HepG2 (cell line): ENCODE data around the gene EFCAB14. TPM values are rescaled to one million over a fixed set of nuclear protein-coding genes. Genes with fewer than 3 reads are reported as not detected.

Experiments
- AGO2 ChIP-seq: fragments of 200-400 bp; formaldehyde crosslinking; optimal IDR thresholded peaks from 2 replicates; pipeline ENCODE3; 2017; ENCODE audit warnings: mild to moderate bottlenecking, low read depth, low read length, moderate library complexity
- ATF6 ChIP-seq: sonication (generic); formaldehyde crosslinking; conservative IDR thresholded peaks from 2 replicates; pipeline ENCODE4 v1.4.0; 2020; ENCODE audit warnings: missing genetic modification reagents
- ESRRA ChIP-seq: sonication (generic); formaldehyde crosslinking; IDR thresholded peaks from 2 replicates; pipeline ENCODE4 v1.5.1; 2020; ENCODE audit warnings: mild to moderate bottlenecking, low read depth, missing genetic modification reagents
- FOXK2 ChIP-seq: fragments of 450-650 bp; IDR thresholded peaks from 2 replicates; pipeline ENCODE4 v1.6.1; 2016
- HHEX ChIP-seq: IDR thresholded peaks from 2 replicates; pipeline ENCODE4 v1.6.1; 2016; ENCODE audit warnings: control low read depth
- HIVEP1 ChIP-seq: sonication (generic); formaldehyde crosslinking; IDR thresholded peaks from 2 replicates; pipeline ENCODE4 v1.4.0; 2020; ENCODE audit warnings: mild to moderate bottlenecking, missing genetic modification reagents
- HNF4A ChIP-seq: sonication (generic); formaldehyde crosslinking; IDR thresholded peaks from 2 replicates; pipeline ENCODE4 v1.4.0; 2020; ENCODE audit warnings: missing genetic modification reagents
- HOXA9 ChIP-seq: sonication (generic); formaldehyde crosslinking; IDR thresholded peaks from 2 replicates; pipeline ENCODE4 v1.8.1; 2022; ENCODE audit warnings: missing genetic modification reagents, mild to moderate bottlenecking, moderate library complexity, borderline replicate concordance
- LCORL ChIP-seq, 2 experiments: fragments of 450-650 bp in 1 of 2; sonication (generic) in 1 of 2; formaldehyde crosslinking in 1 of 2; IDR thresholded peaks; 2 replicates each; pipeline versions ENCODE4 v1.5.0 to v1.6.1; 2017 to 2020; ENCODE audit warnings: antibody characterized with exemption in 1 of 2, missing genetic modification reagents in 1 of 2
- RORA ChIP-seq: sonication (generic); formaldehyde crosslinking; IDR thresholded peaks from 2 replicates; pipeline ENCODE4 v1.5.0; 2020; ENCODE audit warnings: mild to moderate bottlenecking, missing genetic modification reagents, moderate library complexity
- USF2 ChIP-seq, 2 experiments: sonication (generic) in 1 of 2; formaldehyde crosslinking in 1 of 2; IDR thresholded peaks; 2 replicates each; pipeline versions ENCODE4 v1.5.1 to v1.6.1; 2011 to 2020; ENCODE audit warnings: borderline replicate concordance in 1 of 2, low read depth in 1 of 2, low read length in 1 of 2, mild to moderate bottlenecking in 1 of 2, missing genetic modification reagents in 1 of 2, moderate library complexity in 1 of 2
- ZNF33A ChIP-seq: sonication (generic); formaldehyde crosslinking; IDR thresholded peaks from 2 replicates; pipeline ENCODE4 v1.5.1; 2020; ENCODE audit warnings: missing genetic modification reagents, mild to moderate bottlenecking, moderate library complexity, borderline replicate concordance
- ZNF556 ChIP-seq: sonication (generic); formaldehyde crosslinking; IDR thresholded peaks from 2 replicates; pipeline ENCODE4 v1.4.0; 2020; ENCODE audit warnings: mild to moderate bottlenecking, missing genetic modification reagents, borderline replicate concordance
- ZSCAN9 ChIP-seq: IDR thresholded peaks from 2 replicates; pipeline ENCODE4 v1.6.1; 2016; ENCODE audit warnings: borderline replicate concordance
- polyA plus RNA-seq, 8 experiments: library from polyadenylated mRNA; depleted of rRNA in 3 of 8; stranded (reverse) in 7 of 8; unstranded in 1 of 8; fragments of >200 nt; fragmentation: Illumina TruSeq in 4 of 8; extraction: Trizol in 4 of 8; gene quantifications; 2 replicates each; pipeline versions ENCODE4 v1.2.1 to v1.2.3, GENCODE V29; 2011 to 2016; ENCODE audit warnings: low read depth in 4 of 8, missing spikeins in 1 of 8, mixed read lengths in 1 of 8; ENCODE audit not compliant: insufficient read depth in 1 of 8
- total RNA-seq, 5 experiments: library from RNA; depleted of rRNA; stranded (reverse); fragments of >200 nt; fragmentation: Illumina TruSeq; extraction: Trizol; gene quantifications; 2 replicates each; pipeline ENCODE4 v1.2.3, GENCODE V29; 2016; ENCODE audit warnings: low read depth in 1 of 5
- TF ChIP-seq, protein P1 (sequence below): IDR thresholded peaks from 2 replicates; pipeline ENCODE4 v1.6.1; 2016; ENCODE audit warnings: low read depth, missing genetic modification reagents, missing compliant biosample characterization
- TF ChIP-seq, protein P2 (sequence below): sonication (generic); formaldehyde crosslinking; IDR thresholded peaks from 2 replicates; pipeline ENCODE4 v1.4.0; 2020; ENCODE audit warnings: missing genetic modification reagents
- TF ChIP-seq, protein P3 (sequence below): IDR thresholded peaks from 2 replicates; pipeline ENCODE4 v1.6.1; 2016; ENCODE audit warnings: mild to moderate bottlenecking, missing biosample characterization, missing genetic modification reagents

Gene EFCAB14
- total and polyA plus RNA-seq, 2 of the 13 experiments (the other 11 are each of a cell fraction or from before 2014, with no cell fraction given), result 13.4 to 17.9 TPM

DNA sequence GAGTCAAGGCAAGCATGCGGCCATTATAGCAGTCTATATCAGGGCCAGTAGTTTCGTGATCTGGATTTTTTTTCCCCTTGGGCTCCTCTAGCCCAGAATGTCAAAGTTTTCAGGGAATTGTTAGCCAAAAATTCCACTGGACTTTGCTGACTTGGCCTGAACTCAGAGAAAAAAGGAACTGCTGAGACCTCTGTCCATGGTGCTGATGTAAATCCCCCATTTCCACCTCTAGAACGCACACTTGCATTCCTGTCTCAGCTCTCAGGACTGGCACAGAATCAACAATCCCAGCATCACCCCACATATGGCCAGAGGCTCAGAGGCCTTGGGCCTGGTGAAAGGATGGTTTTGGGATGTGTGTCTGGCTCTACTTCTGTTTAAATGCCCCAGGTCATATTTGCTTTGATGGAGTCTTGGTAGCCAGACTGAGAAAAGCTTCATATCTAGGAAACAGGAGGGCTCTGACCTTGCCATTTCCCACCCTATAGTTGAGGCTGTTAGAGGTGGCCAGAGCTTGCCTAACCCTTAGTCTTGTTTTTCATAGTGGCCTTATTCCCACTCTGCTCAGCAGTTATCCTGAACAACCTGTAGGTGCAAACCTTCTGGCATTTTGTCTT is 16.9 kb upstream of the EFCAB14 start (continued):
- TF ChIP-seq ATF6 (CRISPR knock-in tag) (peak; percentile 97; the same call in 1 of the 2 replicates), HHEX (CRISPR knock-in tag) (no peak), ZSCAN9 (CRISPR knock-in tag) (peak; percentile 99), HOXA9 (CRISPR knock-in tag) (no peak), HIVEP1 (CRISPR knock-in tag) (no peak), ZNF556 (no peak), ESRRA (no peak), RORA (no peak), ZNF33A (CRISPR knock-in tag) (no peak), AGO2 (no peak), FOXK2 (no peak), LCORL (IDR thresholded peaks at IDR 0.05) (no peak), LCORL (CRISPR knock-in tag; IDR thresholded peaks at IDR 0.05) (no peak), HNF4A (CRISPR knock-in tag) (no peak), USF2 (IDR thresholded peaks at IDR 0.05; ENCODE audit: low read depth, low read length) (no peak), USF2 (CRISPR knock-in tag; IDR thresholded peaks at IDR 0.05; ENCODE audit: borderline replicate concordance) (no peak)
- TF ChIP-seq, protein P1, sequence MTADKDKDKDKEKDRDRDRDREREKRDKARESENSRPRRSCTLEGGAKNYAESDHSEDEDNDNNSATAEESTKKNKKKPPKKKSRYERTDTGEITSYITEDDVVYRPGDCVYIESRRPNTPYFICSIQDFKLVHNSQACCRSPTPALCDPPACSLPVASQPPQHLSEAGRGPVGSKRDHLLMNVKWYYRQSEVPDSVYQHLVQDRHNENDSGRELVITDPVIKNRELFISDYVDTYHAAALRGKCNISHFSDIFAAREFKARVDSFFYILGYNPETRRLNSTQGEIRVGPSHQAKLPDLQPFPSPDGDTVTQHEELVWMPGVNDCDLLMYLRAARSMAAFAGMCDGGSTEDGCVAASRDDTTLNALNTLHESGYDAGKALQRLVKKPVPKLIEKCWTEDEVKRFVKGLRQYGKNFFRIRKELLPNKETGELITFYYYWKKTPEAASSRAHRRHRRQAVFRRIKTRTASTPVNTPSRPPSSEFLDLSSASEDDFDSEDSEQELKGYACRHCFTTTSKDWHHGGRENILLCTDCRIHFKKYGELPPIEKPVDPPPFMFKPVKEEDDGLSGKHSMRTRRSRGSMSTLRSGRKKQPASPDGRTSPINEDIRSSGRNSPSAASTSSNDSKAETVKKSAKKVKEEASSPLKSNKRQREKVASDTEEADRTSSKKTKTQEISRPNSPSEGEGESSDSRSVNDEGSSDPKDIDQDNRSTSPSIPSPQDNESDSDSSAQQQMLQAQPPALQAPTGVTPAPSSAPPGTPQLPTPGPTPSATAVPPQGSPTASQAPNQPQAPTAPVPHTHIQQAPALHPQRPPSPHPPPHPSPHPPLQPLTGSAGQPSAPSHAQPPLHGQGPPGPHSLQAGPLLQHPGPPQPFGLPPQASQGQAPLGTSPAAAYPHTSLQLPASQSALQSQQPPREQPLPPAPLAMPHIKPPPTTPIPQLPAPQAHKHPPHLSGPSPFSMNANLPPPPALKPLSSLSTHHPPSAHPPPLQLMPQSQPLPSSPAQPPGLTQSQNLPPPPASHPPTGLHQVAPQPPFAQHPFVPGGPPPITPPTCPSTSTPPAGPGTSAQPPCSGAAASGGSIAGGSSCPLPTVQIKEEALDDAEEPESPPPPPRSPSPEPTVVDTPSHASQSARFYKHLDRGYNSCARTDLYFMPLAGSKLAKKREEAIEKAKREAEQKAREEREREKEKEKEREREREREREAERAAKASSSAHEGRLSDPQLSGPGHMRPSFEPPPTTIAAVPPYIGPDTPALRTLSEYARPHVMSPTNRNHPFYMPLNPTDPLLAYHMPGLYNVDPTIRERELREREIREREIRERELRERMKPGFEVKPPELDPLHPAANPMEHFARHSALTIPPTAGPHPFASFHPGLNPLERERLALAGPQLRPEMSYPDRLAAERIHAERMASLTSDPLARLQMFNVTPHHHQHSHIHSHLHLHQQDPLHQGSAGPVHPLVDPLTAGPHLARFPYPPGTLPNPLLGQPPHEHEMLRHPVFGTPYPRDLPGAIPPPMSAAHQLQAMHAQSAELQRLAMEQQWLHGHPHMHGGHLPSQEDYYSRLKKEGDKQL (CRISPR knock-in tag), result no peak
- TF ChIP-seq, protein P2, sequence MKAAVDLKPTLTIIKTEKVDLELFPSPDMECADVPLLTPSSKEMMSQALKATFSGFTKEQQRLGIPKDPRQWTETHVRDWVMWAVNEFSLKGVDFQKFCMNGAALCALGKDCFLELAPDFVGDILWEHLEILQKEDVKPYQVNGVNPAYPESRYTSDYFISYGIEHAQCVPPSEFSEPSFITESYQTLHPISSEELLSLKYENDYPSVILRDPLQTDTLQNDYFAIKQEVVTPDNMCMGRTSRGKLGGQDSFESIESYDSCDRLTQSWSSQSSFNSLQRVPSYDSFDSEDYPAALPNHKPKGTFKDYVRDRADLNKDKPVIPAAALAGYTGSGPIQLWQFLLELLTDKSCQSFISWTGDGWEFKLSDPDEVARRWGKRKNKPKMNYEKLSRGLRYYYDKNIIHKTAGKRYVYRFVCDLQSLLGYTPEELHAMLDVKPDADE (CRISPR knock-in tag), result no peak
- TF ChIP-seq, protein P3, sequence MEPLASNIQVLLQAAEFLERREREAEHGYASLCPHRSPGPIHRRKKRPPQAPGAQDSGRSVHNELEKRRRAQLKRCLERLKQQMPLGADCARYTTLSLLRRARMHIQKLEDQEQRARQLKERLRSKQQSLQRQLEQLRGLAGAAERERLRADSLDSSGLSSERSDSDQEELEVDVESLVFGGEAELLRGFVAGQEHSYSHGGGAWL (CRISPR knock-in tag), result 0 out of 2 replicates have a peak, but pooled peaks have one; percentile 32
